HepG2 (cell line): Measurements from ENCODE around the gene GRIP1. TPM values are rescaled to one million over a fixed set of nuclear protein-coding genes. Genes with fewer than 3 reads are reported as not detected.

Source experiments
- CENPBD1 ChIP-seq: sonication (generic); formaldehyde crosslinking; IDR thresholded peaks from 2 replicates; pipeline ENCODE4 v1.8.0; 2022; ENCODE audit warnings: missing genetic modification reagents, low read depth, mild to moderate bottlenecking, borderline replicate concordance
- CREM ChIP-seq, 2 experiments: sonication (generic) in 1 of 2; formaldehyde crosslinking in 1 of 2; IDR thresholded peaks; 2 replicates each; pipeline versions ENCODE4 v1.4.0 to v1.6.1; 2016 to 2020; ENCODE audit warnings: antibody characterized with exemption in 1 of 2, mild to moderate bottlenecking in 1 of 2, missing genetic modification reagents in 1 of 2
- HNRNPLL ChIP-seq: fragments of 200-400 bp; formaldehyde crosslinking; IDR thresholded peaks from 2 replicates; pipeline ENCODE4 v1.6.1; 2017; ENCODE audit warnings: mild to moderate bottlenecking, low read depth, low read length; ENCODE audit not compliant: poor library complexity, severe bottlenecking
- IKZF5 ChIP-seq: IDR thresholded peaks from 2 replicates; pipeline ENCODE4 v1.6.1; 2018; ENCODE audit warnings: missing genetic modification reagents, mild to moderate bottlenecking, missing compliant biosample characterization
- PATZ1 ChIP-seq: sonication (generic); formaldehyde crosslinking; IDR thresholded peaks from 2 replicates; pipeline ENCODE4 v1.4.0; 2020; ENCODE audit warnings: missing genetic modification reagents
- RBFOX2 ChIP-seq: fragments of 200-400 bp; formaldehyde crosslinking; IDR thresholded peaks from 2 replicates; pipeline ENCODE4 v1.6.1; 2017; ENCODE audit warnings: low read depth, mild to moderate bottlenecking, low read length
- SRF ChIP-seq: IDR thresholded peaks from 2 replicates; pipeline ENCODE4 v1.6.1; 2011; ENCODE audit warnings: mild to moderate bottlenecking, low read depth, low read length, moderate library complexity
- SRSF1 ChIP-seq: fragments of 200-400 bp; formaldehyde crosslinking; optimal IDR thresholded peaks from 2 replicates; pipeline ENCODE3; 2017; ENCODE audit warnings: mild to moderate bottlenecking, low read depth, low read length, moderate library complexity
- SYNCRIP ChIP-seq: fragments of 200-400 bp; formaldehyde crosslinking; IDR thresholded peaks from 2 replicates; pipeline ENCODE4 v1.6.1; 2018; ENCODE audit warnings: mild to moderate bottlenecking, low read depth, low read length; ENCODE audit not compliant: insufficient read depth
- THRA ChIP-seq: sonication (generic); formaldehyde crosslinking; IDR thresholded peaks from 2 replicates; pipeline ENCODE4 v1.4.0; 2020; ENCODE audit warnings: missing genetic modification reagents, borderline replicate concordance
- TOE1 ChIP-seq: sonication (generic); formaldehyde crosslinking; IDR thresholded peaks from 2 replicates; pipeline ENCODE4 v1.4.0; 2020; ENCODE audit warnings: mild to moderate bottlenecking, missing genetic modification reagents
- ZBTB33 ChIP-seq: sonication (generic); formaldehyde crosslinking; IDR thresholded peaks from 2 replicates; pipeline ENCODE4 v1.4.0; 2020; ENCODE audit warnings: missing genetic modification reagents
- ZFP90 ChIP-seq: sonication (generic); formaldehyde crosslinking; IDR thresholded peaks from 2 replicates; pipeline ENCODE4 v1.8.0; 2022; ENCODE audit warnings: missing genetic modification reagents, mild to moderate bottlenecking, inconsistent platforms, borderline replicate concordance
- ZNF260 ChIP-seq: sonication (generic); formaldehyde crosslinking; IDR thresholded peaks from 2 replicates; pipeline ENCODE4 v1.4.0; 2020; ENCODE audit warnings: missing genetic modification reagents, low read depth, mild to moderate bottlenecking, borderline replicate concordance
- ZNF329 ChIP-seq: sonication (generic); formaldehyde crosslinking; IDR thresholded peaks from 2 replicates; pipeline ENCODE4 v1.9.0; 2021; ENCODE audit warnings: low read depth, mild to moderate bottlenecking, missing genetic modification reagents
- ZNF34 ChIP-seq: sonication (generic); formaldehyde crosslinking; IDR thresholded peaks from 2 replicates; pipeline ENCODE4 v1.4.0; 2020; ENCODE audit warnings: mild to moderate bottlenecking, missing genetic modification reagents, borderline replicate concordance
- ZNF549 ChIP-seq: sonication (generic); formaldehyde crosslinking; IDR thresholded peaks from 2 replicates; pipeline ENCODE4 v1.5.0; 2020; ENCODE audit warnings: missing genetic modification reagents
- ZNF616 ChIP-seq: sonication (generic); formaldehyde crosslinking; IDR thresholded peaks from 2 replicates; pipeline ENCODE4 v1.5.0; 2020; ENCODE audit warnings: low read depth, mild to moderate bottlenecking, missing genetic modification reagents
- ZNF678 ChIP-seq: sonication (generic); formaldehyde crosslinking; IDR thresholded peaks from 2 replicates; pipeline ENCODE4 v1.4.0; 2020; ENCODE audit warnings: mild to moderate bottlenecking, missing genetic modification reagents
- ZNF878 ChIP-seq: sonication (generic); formaldehyde crosslinking; IDR thresholded peaks from 2 replicates; pipeline ENCODE4 v1.8.1; 2023; ENCODE audit warnings: mild to moderate bottlenecking, missing genetic modification reagents, moderate library complexity
- ZSCAN25 ChIP-seq: sonication (generic); formaldehyde crosslinking; IDR thresholded peaks from 2 replicates; pipeline ENCODE4 v1.8.0; 2022; ENCODE audit warnings: mild to moderate bottlenecking, missing genetic modification reagents
- polyA plus RNA-seq, 8 experiments: library from polyadenylated mRNA; depleted of rRNA in 3 of 8; stranded (reverse) in 7 of 8; unstranded in 1 of 8; fragments of >200 nt; fragmentation: Illumina TruSeq in 4 of 8; extraction: Trizol in 4 of 8; gene quantifications; 2 replicates each; pipeline versions ENCODE4 v1.2.1 to v1.2.3, GENCODE V29; 2011 to 2016; ENCODE audit warnings: low read depth in 4 of 8, missing spikeins in 1 of 8, mixed read lengths in 1 of 8; ENCODE audit not compliant: insufficient read depth in 1 of 8
- total RNA-seq, 5 experiments: library from RNA; depleted of rRNA; stranded (reverse); fragments of >200 nt; fragmentation: Illumina TruSeq; extraction: Trizol; gene quantifications; 2 replicates each; pipeline ENCODE4 v1.2.3, GENCODE V29; 2016; ENCODE audit warnings: low read depth in 1 of 5

The GRIP1 gene
- total and polyA plus RNA-seq, 2 of the 13 experiments (the other 11 are each of a cell fraction or from before 2014, with no cell fraction given): not detected

GRCh38 chr12:66301944-66302826 is 376.7 kb downstream of the GRIP1 start, which contains the start of gene HELB (continued):
- TF ChIP-seq PATZ1 (CRISPR knock-in tag) (peak; percentile 58), SYNCRIP (no peak), ZNF549 (CRISPR knock-in tag) (no peak), TOE1 (CRISPR knock-in tag) (no peak), ZNF878 (peak; percentile 49; the same call in 1 of the 2 replicates), SRSF1 (no peak), ZNF329 (no peak; the same call in 1 of the 2 replicates), CENPBD1 (CRISPR knock-in tag) (no peak), ZNF260 (no peak), CREM (IDR thresholded peaks at IDR 0.05) (peak; percentile 52; the same call in 1 of the 2 replicates), CREM (CRISPR knock-in tag; IDR thresholded peaks at IDR 0.05) (no peak), ZBTB33 (CRISPR knock-in tag) (no peak), ZNF34 (peak; percentile 65; the same call in 1 of the 2 replicates), HNRNPLL (peak; percentile 76), IKZF5 (CRISPR knock-in tag) (peak; percentile 71; the same call in 1 of the 2 replicates), ZNF616 (CRISPR knock-in tag) (no peak), ZNF678 (CRISPR knock-in tag) (no peak), RBFOX2 (peak; percentile 44), ZFP90 (no peak), THRA (peak; percentile 41; the same call in 1 of the 2 replicates), ZSCAN25 (CRISPR knock-in tag) (no peak), SRF (no peak)
